HL-60 (cell line): Measurements from ENCODE around the gene AIG1.

Experiments used
- DNase-seq, 2 experiments: peaks; one replicate each; pipeline ENCODE4 v3.0.0-alpha.2; 2010 to 2020; ENCODE audit warnings: low read depth in 1 of 2, low spot score in 1 of 2
- H3K27ac ChIP-seq: fragments of 250-450 bp; sonication (Bioruptor Pico); replicated peaks from 2 replicates; pipeline ENCODE4 v1.5.1; 2020; ENCODE audit warnings: mild to moderate bottlenecking, moderate library complexity
- H3K27me3 ChIP-seq: fragments of 250-450 bp; sonication (Bioruptor Pico); 2 replicates; pipeline ENCODE4 v1.5.1; 2021; ENCODE audit warnings: mild to moderate bottlenecking, moderate library complexity; ENCODE audit not compliant: insufficient read depth, poor library complexity, severe bottlenecking
- H3K4me3 ChIP-seq: replicated peaks from 2 replicates; pipeline ENCODE4 v1.5.1; 2011; ENCODE audit warnings: mild to moderate bottlenecking, control low read depth, low read length; ENCODE audit not compliant: insufficient read depth
- GABPA ChIP-seq: IDR thresholded peaks from 2 replicates; pipeline ENCODE4 v1.6.1; 2012; ENCODE audit warnings: low read depth
- POLR2AphosphoS5 ChIP-seq: IDR thresholded peaks from 2 replicates; pipeline ENCODE4 v1.6.1; 2012; ENCODE audit warnings: low read depth
- REST ChIP-seq: IDR thresholded peaks from 2 replicates; pipeline ENCODE4 v1.6.1; 2012; ENCODE audit warnings: low read depth; ENCODE audit not compliant: insufficient replicate concordance
- SPI1 ChIP-seq: IDR thresholded peaks from 2 replicates; pipeline ENCODE4 v1.6.1; 2012; ENCODE audit warnings: low read depth, mild to moderate bottlenecking, borderline replicate concordance
- TF ChIP-seq, protein P1 (sequence below): IDR thresholded peaks from one replicate; pipeline ENCODE4 v1.5.1; 2011; ENCODE audit warnings: low read length, control low read depth, inconsistent platforms; ENCODE audit not compliant: insufficient read depth

The AIG1 gene

GRCh38 chr6:143112837-143113236 lies 52.1 kb downstream of the AIG1 start:
- Histone ChIP-seq H3K4me3 (no peak overlapping the region), H3K27ac (no peak overlapping the region), H3K27me3 (no peaks in the 10 kb centered on the region)
- no peak for TF ChIP-seq SPI1
- TF ChIP-seq, protein P1, sequence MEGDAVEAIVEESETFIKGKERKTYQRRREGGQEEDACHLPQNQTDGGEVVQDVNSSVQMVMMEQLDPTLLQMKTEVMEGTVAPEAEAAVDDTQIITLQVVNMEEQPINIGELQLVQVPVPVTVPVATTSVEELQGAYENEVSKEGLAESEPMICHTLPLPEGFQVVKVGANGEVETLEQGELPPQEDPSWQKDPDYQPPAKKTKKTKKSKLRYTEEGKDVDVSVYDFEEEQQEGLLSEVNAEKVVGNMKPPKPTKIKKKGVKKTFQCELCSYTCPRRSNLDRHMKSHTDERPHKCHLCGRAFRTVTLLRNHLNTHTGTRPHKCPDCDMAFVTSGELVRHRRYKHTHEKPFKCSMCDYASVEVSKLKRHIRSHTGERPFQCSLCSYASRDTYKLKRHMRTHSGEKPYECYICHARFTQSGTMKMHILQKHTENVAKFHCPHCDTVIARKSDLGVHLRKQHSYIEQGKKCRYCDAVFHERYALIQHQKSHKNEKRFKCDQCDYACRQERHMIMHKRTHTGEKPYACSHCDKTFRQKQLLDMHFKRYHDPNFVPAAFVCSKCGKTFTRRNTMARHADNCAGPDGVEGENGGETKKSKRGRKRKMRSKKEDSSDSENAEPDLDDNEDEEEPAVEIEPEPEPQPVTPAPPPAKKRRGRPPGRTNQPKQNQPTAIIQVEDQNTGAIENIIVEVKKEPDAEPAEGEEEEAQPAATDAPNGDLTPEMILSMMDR: no peak
- TF ChIP-seq REST: no peak
- DNase-seq: no peak

GRCh38 chr6:143115728-143116127 lies 55.0 kb downstream of the AIG1 start:
- Histone ChIP-seq H3K4me3 (no peak overlapping the region), H3K27ac (no peak overlapping the region), H3K27me3 (no peaks in the 10 kb centered on the region)
- TF ChIP-seq SPI1 (no peak), REST (no peak), GABPA (no peak), POLR2AphosphoS5 (no peak)
- TF ChIP-seq, protein P1: no peak
- no peak for DNase-seq

DNA sequence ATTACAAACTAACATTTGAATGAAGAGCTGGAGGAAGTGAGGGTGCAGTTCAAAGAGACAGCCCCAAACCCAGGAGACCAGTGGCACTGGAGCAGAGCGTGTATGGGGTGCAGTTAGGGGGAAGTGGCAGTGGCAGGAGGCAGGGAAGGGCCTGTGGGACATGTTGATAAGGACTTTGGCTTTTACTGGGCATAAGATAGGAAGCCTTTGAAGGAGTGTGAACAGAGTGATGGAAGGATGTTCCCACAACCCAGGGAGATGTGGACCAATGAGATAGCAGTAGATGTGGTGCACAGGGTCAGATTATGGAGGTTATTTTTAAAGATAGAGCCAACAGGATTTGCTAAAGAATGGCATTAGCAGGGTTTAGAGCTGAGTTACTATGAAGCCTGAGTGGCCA lies 56.4 kb downstream of the AIG1 start:
- TF ChIP-seq SPI1 (no peak), REST (no peak), POLR2AphosphoS5 (no peak), GABPA (no peak)
- TF ChIP-seq, protein P1: no peak
- no peak for DNase-seq
- Histone ChIP-seq H3K27ac (no peak overlapping the region), H3K4me3 (no peak overlapping the region), H3K27me3 (no peaks in the 10 kb centered on the region)
